Measurements from ENCODE around the gene TOM1L2.

- TF ChIP-seq CTCF (IDR thresholded peaks at IDR 0.05) (no peak), POLR2A (IDR thresholded peaks at IDR 0.05) (no peak)
Measured at GRCh38 chr17:17943281-17943984, 28.8 kb downstream of the TOM1L2 start.

Data from heart left ventricle (tissue), 13 donors.